Measurements from ENCODE around the gene SYT9.

Gene SYT9

GRCh38 chr11:7469351-7469865, 217.7 kb downstream of the SYT9 start:
- DNase-seq (ENCODE audit: low read depth in 2 of 2): no peak

DNA sequence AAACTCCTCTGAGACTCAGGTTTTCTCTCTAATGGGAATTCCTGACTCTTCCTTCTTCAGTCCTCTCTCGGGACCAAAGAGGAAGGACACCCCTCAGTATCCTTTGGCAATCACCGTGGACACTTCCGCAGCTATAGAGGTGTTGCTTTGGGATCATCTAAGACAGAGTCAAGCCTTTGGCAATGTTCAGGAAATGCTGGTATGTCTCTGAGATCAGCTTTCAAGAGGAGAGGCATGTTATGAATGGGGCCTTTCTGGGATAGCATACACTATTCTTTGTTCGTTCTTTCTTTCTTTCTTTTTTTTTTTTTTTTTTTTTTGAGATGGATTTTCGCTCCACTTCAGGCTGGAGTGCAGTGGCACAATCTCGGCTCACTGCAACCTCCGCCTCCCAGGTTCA, 219.4 kb downstream of the SYT9 start:
- no peak for DNase-seq (ENCODE audit: low read depth in 2 of 2)

- no peak for DNase-seq (ENCODE audit: low read depth in 2 of 2)
These were observed 222.0 kb downstream of the SYT9 start for GRCh38 chr11:7473717-7474116.

DNA sequence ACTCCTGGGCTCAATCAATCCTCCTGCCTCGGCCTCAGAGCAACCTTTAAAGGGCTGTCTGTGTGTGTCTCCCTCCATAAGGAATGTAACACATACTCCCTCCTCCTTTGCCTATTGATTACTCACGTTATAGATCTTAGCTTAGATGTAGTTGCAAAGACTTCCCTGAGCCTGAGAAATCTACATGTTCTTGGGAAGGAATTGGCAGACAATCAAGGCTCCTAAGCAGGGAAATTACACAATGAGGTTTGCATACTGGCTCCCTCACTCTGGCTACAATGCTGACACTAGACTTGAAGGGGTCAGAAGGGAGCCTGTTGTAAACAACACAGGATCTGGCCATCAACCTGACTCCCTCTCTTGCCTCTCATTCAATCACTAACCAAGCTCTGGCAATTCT, 228.4 kb downstream of the SYT9 start:
- no peak for DNase-seq (ENCODE audit: low read depth in 2 of 2)

- DNase-seq (ENCODE audit: low read depth in 2 of 2): no peak
These were observed 232.4 kb downstream of the SYT9 start for GRCh38 chr11:7484131-7484530.

DNA sequence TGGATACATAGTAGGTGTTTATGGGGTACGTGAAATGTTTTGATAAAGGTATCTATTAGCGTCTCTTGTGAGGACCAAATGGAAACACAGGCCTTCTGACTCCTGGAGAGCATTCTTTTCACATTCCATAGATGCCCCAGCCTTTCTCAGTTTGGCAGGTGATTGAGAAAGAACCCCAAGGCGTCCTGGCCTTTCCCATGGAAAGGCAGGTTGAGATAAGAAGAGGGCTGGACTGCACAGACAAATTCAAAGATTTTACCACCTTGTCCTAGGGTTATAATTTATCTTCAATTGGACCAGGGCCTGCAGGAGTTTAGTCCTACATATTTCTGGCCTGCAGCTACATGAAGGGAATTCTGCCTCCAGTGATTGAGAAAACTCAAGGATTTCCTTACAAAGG, 232.9 kb downstream of the SYT9 start:
- no peak for DNase-seq (ENCODE audit: low read depth in 2 of 2)

GRCh38 chr11:7485186-7486097, 233.7 kb downstream of the SYT9 start, which contains the start of gene OLFML1:
Gene OLFML1, plus strand, starts transcription at chr11:7485506. Its CDS starts 370 bp downstream, at chr11:7485876.
- no peak for DNase-seq (ENCODE audit: low read depth in 2 of 2)

DNA sequence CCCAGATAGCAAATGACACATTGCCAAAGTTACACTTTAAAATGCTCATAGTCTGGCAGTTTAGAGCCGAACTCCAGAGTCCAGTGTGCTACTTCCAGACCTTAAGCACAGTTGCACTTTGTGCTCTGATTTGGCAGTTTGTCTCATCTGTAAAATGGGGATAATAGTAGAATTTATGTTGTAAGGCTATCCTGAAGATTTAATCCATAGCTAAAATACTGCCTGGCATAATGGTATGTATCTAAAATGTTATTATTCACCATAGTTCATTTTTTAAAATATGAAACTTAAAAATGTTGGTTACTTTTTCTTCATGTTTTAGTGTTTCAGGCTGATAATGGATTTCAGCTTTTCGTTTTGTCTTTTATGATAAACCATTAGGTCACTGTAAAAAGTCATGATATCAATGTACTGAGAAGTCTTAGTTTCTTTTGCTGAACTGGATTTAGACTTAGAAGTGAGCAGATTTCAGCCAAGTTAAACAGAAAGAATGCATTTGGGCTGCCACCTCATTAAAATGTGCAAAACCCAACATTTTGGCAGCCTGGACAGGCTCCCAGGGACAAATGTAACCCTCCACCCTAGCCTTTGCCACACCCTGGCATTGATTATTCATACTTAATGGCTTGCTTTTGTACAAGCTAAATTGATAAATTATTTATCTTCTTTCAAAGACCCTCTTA, 234.5 kb downstream of the SYT9 start:
- no peak for DNase-seq (ENCODE audit: low read depth in 2 of 2)

DNA sequence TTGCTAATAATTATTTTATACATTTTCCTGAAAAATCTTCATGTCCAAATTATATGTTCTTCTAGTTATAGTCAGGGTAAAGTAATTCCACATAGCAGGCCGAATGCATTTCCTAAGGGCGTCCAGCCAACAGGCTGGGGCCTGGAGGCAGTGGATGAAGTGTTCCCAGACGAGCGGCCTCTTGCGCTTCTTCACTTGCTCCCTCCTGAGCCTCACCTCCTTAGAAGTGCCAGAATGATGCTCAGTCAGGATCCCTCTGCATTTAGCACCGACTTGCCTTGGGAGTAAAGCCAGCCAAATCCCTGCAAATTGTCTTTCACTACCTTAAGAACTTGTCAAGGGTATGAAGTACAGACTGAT, 235.1 kb downstream of the SYT9 start:
- DNase-seq (ENCODE audit: low read depth in 2 of 2): no peak

DNA sequence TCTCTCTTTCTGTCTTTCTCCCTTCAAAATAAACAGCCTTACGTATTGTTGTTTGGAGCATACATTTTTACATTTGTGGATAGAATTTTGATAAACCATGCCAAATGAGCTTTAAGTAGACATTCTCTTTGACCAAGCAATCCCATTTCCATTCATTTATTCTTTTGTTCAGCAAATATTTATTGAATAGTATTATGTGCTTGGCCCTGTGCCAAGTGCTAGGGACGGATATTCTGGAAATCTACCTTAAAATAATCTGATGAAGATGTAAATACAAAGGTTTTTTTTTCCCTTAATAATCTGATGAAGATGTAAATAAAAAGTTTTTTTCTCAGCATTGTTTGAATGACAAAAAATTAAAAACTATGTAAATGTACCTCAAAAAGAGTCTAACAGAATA, 235.7 kb downstream of the SYT9 start:
- no peak for DNase-seq (ENCODE audit: low read depth in 2 of 2)

GRCh38 chr11:7488681-7489080, 237.0 kb downstream of the SYT9 start:
- DNase-seq (ENCODE audit: low read depth in 2 of 2): no peak

GRCh38 chr11:7489376-7489775, 237.7 kb downstream of the SYT9 start:
- DNase-seq (ENCODE audit: low read depth in 2 of 2): no peak

DNA sequence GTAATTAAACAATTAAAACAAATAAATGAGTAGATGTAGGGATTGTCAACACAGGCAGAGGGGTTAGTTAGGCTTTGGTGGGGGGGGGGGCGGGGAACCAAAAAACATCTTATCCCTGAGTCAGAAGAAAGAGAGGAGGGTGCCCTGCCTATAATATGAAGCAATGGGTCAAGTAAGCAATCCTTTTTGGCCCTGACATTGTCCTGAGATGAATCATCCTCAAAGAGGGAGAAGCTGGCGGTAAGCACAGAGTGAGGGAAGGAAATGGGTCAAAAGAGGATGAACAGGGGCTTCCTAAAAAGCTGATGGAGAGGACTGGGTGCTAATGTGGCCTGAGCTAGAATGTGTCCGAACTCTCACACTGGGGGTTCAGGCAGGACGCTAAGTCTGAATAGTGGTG, 238.3 kb downstream of the SYT9 start:
- DNase-seq (ENCODE audit: low read depth in 2 of 2): no peak

DNA sequence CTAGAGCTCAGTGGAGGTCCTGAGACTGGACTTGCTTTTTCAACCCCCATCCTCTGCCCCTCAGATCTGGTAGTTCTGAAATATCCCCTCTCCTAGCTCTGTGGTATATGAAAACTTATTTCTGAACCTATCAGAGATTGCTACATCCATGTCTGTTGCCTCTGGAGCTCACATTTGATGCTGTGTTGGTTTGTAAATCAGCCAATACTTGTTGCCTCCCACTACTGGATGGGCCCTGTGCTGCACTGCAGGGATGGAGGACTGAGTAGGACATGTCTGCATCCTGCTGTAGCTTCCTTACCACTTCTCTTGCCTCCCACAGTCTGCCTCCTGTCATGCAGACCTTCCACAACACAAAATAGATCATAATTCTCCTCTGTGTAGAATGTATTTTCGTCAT, 238.8 kb downstream of the SYT9 start:
- DNase-seq (ENCODE audit: low read depth in 2 of 2): no peak

- DNase-seq (ENCODE audit: low read depth in 2 of 2): no peak
These were observed 240.5 kb downstream of the SYT9 start for GRCh38 chr11:7492253-7492652.

GRCh38 chr11:7493670-7494069, 242.0 kb downstream of the SYT9 start:
- no peak for DNase-seq (ENCODE audit: low read depth in 2 of 2)

DNA sequence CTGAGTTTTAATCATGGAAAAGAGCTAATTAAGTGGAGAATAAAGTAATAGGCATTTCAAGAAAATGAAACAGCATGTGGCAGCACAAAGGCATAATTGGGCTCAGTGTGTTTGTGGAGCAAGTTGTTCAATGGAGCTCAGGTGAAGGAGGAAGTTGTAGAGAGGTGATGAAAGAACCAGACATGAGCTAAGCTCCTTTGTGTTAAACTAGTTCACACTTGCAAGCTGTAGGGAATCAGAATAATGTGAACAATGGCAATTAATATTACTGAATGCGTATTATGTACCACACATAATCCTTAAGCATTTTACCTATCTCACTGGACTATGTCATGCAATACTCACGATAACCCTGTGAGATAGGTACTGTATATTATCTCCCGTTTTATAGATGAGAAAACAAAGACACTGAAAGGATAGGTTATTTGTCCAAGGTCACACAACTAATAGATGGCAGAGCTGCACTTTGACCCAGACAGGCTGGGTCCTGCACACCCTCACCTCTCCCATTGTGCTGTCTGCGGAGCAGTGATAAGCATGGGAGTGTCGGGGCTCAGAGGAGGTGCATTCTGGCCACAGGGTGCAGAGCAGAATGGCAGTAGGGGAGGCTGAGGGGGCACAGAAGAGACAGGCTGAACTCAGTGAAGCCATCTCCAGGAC, 242.5 kb downstream of the SYT9 start:
- DNase-seq (ENCODE audit: low read depth in 2 of 2): no peak

- DNase-seq (ENCODE audit: low read depth in 2 of 2): no peak
These were observed 244.3 kb downstream of the SYT9 start for GRCh38 chr11:7495882-7496551.

GRCh38 chr11:7498193-7498592, 246.5 kb downstream of the SYT9 start:
- no peak for DNase-seq (ENCODE audit: low read depth in 2 of 2)

DNA sequence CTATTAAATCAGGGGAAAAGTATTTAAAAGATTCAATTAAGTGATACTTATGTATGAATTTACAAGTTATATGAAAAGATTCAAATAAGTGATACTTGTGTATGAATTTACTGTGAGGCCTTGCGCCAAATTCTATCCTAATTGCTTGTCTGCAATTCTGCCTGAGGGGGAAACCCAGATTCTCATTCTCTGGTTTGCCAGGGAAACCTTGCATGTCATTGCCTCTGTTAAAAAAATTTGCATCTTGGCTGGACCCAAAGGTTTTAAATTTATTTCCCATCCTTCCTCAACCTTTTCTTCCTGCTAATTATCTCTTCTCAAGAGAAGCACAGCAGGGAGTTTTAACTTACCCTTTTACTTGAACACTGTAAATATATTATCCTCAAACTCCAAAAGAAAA, 247.4 kb downstream of the SYT9 start:
- DNase-seq (ENCODE audit: low read depth in 2 of 2): no peak

DNA sequence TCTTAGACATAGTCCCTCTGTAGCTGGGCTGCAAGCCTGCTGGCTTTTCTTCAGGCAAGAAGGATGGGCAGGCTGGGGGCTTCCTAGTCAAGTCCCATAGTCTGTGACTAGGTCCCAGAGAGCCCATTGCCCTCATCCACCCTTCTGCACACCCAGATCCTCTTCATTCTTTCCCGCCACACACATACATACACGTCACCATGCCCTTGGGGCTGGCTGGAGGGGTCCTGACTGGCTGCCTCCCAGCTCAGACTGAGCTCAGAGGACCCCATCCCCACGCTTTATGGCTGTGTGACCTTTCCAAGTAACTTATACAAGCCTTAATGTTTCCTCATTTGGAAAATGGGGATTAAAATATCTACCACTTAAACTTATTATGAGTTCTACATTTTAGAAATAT, 248.5 kb downstream of the SYT9 start:
- no peak for DNase-seq (ENCODE audit: low read depth in 2 of 2)

DNA sequence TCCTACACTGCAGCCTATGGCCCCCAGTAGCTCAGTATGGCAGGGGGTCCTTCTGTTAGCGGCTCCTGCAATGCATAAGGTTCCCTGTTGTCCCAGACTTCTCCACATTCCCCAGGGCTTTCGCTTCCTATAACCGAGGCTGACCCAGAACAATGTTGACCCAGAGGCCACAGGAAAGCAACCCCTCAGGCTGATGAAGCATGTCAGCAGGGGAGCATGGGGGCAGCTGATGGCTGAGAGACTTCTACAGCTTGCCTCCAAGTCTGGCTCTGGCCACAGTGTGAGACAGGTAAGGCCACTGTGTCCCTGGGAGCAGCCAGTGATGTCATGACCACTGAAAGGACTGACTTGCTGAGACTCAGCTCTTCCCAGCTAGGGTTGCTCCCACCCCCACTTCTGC, 249.5 kb downstream of the SYT9 start:
- DNase-seq (ENCODE audit: low read depth in 2 of 2): no peak
